Gastrocnemius medialis (tissue), 4 donors: ENCODE measurements around the gene SLX9.

Source experiments
- POLR2A ChIP-seq, 2 donors: fragments of 450-650 bp; IDR thresholded peaks; one replicate each; pipeline ENCODE4 v1.6.1; 2017; ENCODE audit warnings: antibody characterized with exemption in 2 of 2, mild to moderate bottlenecking in 2 of 2, moderate library complexity in 2 of 2
- TF ChIP-seq, protein P1 (sequence below), 5 experiments: fragments of 450-650 bp in 3 of 5; fragments of 200-600 bp in 2 of 5; sonication (generic) in 2 of 5; IDR thresholded peaks in 4 of 5; conservative IDR thresholded peaks in 1 of 5; 1 replicate in 4 of 5; 2 replicates in 1 of 5; pipeline ENCODE4 v1.5.1; 2016 to 2019; ENCODE audit warnings: antibody characterized with exemption in 5 of 5, mild to moderate bottlenecking in 3 of 5, moderate library complexity in 3 of 5

DNA sequence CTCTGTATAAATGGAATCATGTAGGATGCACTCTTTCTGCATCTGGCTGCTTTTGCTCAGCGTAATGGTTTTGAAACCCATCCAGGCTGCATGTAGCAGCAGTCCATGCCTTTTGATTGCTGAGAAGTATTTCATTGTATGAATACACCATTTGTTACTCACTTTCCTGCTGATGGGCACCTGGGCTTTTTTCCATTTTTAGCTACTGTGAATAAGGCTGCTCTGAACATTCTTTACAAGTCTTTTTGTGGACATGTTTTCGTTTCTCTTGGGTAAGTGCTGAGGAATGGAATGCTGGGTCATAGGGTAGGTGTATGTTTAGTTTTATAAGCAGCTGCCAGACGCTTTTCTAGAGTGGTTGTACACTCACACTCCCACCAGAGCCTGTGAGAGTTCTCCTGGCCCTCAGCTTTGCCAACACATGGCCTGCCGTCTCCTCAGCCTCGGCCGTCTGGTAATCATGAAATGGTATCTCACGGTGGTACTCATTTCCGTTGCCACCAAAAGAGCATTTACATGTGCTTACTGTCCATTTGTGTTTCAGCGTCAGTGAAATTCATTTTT lies 22.7 kb downstream of the SLX9 start:
- TF ChIP-seq, protein P1, sequence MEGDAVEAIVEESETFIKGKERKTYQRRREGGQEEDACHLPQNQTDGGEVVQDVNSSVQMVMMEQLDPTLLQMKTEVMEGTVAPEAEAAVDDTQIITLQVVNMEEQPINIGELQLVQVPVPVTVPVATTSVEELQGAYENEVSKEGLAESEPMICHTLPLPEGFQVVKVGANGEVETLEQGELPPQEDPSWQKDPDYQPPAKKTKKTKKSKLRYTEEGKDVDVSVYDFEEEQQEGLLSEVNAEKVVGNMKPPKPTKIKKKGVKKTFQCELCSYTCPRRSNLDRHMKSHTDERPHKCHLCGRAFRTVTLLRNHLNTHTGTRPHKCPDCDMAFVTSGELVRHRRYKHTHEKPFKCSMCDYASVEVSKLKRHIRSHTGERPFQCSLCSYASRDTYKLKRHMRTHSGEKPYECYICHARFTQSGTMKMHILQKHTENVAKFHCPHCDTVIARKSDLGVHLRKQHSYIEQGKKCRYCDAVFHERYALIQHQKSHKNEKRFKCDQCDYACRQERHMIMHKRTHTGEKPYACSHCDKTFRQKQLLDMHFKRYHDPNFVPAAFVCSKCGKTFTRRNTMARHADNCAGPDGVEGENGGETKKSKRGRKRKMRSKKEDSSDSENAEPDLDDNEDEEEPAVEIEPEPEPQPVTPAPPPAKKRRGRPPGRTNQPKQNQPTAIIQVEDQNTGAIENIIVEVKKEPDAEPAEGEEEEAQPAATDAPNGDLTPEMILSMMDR (IDR thresholded peaks at IDR 0.05 in 4 of 5, conservative IDR thresholded peaks at IDR 0.05 in 1 of 5), result no peak
- TF ChIP-seq POLR2A (IDR thresholded peaks at IDR 0.05), result no peak
